ENCODE measurements around the gene MIEN1.
"Not testable (repeated sequence)": the region's sequence is repeated elsewhere in the genome, so short reads cannot be mapped to it uniquely, and the experiment has no call there.

MIEN1 gene

DNA sequence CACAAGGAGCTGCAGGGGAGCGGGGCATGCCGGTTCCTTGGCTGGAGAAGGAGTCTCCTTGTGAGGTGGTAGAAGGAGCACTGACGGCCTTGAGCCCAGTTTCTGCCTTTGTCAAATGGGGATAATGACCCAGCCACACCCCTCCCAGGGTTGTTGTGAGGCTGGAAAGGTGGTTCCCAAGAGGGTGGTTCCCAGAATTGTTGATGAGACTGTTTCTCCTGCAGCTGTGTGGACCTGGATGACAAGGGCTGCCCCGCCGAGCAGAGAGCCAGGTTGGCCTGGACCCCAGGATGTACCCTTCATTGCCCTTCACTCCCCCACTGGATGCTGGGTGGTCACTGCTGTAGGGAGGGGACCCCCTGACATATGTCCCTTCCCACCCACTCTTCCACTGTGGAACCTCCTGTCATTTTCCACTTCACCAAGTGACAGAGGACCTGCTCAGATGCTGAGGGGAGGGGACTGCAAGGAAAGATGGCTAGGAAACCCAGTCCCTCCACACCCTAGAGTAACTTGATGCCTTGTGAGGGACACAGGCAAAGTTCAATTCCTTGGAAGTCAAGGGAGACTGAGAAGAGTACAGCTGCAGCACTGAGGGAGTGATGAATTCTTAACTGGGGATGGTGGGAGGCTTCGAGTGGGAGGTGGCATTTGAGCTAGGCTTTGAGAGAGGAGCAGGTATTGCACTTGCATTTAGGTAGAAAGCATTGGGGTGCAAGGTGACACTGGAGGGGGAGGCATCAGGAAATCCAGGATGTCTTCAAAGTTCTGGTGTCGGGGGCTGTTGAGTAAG is 10.6 kb downstream of the MIEN1 start:
- DNase-seq (ENCODE audit: low read depth in 1 of 2, low spot score in 1 of 2), result no peak

DNA sequence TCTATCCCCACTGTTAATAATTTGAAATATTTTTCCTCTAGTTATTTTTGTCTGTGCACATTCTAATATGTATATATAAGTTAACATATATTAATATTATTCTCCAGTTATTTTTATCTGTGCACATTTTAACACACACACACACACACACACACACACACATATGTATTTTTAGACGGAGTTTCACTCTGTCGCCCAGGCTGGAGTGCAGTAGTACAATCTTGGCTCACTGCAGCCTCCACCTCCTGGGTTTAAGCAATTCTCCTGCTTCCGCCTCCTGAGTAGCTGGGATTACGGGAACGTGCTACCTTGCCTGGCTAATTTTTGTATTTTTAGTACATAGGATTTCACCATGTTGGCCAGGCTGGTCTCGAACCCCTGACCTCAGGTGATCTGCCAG is 12.7 kb downstream of the MIEN1 start:
- no peak for DNase-seq (ENCODE audit: low read depth in 1 of 2, low spot score in 1 of 2)

DNA sequence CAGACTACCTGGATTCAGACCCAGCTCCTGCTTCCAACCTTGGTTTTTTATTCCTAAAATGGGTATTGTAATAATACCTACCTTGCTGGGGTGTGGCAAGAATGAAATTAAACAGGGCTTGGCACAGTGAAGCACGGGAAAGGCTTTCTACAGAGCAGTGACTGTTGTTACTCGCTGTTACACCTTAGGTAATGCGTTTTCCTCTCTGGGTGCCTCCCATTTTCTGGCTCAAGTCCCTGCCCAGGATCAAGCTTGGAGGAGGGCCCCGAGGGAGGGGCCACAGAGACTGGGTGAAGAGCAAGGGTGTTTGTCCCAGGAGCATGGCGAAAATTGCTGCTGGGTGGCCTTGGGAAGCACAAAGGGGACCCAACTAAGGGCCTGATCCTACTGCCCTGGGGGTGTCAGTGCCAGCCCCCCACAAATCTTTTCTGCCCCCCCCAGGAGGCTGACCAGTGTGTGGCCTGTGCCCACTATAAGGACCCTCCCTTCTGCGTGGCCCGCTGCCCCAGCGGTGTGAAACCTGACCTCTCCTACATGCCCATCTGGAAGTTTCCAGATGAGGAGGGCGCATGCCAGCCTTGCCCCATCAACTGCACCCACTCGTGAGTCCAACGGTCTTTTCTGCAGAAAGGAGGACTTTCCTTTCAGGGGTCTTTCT is 13.3 kb downstream of the MIEN1 start:
- no peak for DNase-seq (ENCODE audit: low read depth in 1 of 2, low spot score in 1 of 2)

DNA sequence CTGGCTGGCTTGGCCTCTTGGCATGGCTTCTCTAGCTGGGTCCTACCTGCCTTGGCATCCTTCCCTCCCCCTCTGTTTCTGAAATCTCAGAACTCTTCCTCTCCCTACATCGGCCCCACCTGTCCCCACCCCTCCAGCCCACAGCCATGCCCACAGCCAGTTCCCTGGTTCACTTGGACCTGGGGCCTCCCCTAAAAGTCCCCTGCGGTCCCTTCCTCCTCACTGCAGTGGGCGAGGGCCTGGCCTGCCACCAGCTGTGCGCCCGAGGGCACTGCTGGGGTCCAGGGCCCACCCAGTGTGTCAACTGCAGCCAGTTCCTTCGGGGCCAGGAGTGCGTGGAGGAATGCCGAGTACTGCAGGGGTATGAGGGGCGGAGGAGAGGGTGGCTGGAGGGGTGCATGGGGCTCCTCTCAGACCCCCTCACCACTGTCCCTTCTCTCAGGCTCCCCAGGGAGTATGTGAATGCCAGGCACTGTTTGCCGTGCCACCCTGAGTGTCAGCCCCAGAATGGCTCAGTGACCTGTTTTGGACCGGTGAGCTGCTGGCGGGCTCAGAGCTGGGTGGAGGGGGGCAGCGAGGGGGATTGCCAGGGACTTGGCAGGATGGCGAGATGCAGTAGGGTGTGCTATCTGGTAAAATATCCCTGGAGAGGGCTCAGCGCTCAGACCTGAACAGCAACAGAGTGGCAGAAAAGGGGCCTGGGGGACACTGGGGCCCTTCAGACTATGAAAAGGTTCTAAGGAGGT is 14.1 kb downstream of the MIEN1 start:
- no peak for DNase-seq (ENCODE audit: low read depth in 1 of 2, low spot score in 1 of 2)

DNA sequence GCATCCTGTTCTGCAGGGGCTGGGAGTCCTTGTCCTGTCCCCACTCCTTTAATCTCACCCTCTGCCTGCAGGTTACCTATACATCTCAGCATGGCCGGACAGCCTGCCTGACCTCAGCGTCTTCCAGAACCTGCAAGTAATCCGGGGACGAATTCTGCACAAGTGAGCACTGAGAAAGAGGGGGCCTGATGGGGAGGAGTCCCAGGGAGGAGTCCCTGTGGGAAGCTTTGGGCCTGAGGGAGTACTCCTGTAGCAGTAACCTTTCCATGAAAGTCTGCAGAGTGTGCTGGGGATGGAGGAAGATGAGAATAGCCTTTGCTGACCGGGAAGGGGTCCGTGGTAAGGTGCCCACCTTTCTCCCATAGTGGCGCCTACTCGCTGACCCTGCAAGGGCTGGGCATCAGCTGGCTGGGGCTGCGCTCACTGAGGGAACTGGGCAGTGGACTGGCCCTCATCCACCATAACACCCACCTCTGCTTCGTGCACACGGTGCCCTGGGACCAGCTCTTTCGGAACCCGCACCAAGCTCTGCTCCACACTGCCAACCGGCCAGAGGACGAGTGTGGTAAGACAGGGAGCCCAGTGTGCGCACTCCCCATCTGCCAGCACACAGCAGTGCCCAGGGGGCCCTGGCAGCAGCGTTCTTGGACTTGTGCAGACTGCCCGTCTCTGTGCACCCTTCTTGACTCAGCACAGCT is 14.8 kb downstream of the MIEN1 start:
- no peak for DNase-seq (ENCODE audit: low read depth in 1 of 2, low spot score in 1 of 2)

DNA sequence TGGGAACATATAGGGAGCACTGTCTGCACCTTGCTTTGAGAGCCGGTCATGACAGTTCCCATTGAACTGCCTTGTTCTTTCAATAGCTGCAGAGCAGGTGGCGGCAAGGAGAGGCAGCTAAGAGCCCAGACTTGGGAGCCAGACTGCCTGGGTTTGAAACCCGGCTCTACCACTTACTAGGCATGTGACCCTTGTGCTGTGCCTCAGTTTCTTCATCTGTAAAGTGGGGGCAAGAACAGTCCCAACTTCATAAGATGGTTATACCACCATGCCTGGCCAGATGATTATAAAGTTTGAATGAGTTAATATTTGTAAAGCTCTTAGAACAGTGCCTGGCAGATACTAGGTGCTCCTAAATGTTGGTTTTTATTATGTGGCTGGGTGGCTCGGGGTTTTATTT is 16.1 kb downstream of the MIEN1 start:
- no peak for DNase-seq (ENCODE audit: low read depth in 1 of 2, low spot score in 1 of 2)

DNA sequence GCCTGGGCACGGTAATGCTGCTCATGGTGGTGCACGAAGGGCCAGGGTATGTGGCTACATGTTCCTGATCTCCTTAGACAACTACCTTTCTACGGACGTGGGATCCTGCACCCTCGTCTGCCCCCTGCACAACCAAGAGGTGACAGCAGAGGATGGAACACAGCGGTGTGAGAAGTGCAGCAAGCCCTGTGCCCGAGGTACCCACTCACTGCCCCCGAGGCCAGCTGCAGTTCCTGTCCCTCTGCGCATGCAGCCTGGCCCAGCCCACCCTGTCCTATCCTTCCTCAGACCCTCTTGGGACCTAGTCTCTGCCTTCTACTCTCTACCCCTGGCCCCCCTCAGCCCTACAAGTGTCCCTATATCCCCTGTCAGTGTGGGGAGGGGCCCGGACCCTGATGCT is 18.5 kb downstream of the MIEN1 start:
- no peak for DNase-seq (ENCODE audit: low read depth in 1 of 2, low spot score in 1 of 2)

DNA sequence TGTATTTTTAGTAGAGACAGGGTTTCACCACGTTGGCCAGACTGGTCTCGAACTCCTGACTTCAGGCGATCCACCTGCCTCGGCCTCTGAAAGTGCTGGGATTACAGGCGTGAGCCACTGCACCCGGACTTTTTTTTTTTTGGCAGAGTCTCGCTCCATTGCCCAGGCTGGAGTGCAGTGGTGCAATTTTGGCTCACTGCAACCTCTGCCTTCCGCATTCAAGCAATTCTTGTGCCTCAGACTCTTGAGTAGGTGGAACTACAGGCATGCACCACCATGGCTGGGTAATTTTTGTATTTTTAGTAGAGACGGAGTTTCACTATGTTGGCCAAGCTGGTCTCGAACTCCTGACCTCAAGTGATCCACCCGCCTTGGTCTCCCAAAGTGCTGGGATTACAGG is 19.3 kb downstream of the MIEN1 start:
- not testable (repeated sequence) for DNase-seq (ENCODE audit: low read depth in 1 of 2, low spot score in 1 of 2)

DNA sequence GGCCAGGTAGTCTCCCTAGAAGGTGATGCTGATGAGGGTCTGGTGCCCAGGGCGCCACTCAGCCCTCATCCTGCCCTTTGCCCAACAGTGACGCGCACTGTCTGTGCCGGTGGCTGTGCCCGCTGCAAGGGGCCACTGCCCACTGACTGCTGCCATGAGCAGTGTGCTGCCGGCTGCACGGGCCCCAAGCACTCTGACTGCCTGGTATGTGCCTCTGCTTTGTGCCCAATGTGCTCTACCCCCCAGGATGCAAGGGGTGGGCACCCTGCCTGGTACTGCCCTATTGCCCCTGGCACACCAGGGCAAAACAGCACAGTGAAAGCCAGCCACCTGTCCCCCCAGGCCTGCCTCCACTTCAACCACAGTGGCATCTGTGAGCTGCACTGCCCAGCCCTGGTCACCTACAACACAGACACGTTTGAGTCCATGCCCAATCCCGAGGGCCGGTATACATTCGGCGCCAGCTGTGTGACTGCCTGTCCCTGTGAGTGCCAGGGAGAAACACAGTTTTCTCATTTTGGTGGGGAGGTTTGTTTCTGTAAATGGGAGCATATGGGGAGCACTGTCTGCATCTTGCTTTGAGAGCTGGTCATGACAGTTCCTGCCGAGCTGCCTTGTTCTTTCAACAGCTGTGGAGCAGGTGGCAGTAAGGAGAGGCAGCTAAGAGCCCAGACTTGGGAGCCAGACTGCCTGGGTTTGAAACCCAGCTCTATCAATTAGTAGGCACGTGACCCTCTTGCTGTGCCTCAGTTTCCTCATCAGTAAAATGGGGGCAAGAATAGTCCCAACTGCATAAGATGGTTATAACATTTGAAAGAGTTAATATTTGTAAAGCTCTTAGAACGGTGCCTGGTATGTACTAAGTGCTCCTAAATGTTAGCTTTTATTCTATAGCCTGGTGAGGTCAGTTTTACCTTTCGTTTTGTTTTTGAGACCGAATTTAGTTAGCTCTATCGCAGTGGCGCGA is 20.1 kb downstream of the MIEN1 start:
- DNase-seq (ENCODE audit: low read depth in 1 of 2, low spot score in 1 of 2), result no peak

DNA sequence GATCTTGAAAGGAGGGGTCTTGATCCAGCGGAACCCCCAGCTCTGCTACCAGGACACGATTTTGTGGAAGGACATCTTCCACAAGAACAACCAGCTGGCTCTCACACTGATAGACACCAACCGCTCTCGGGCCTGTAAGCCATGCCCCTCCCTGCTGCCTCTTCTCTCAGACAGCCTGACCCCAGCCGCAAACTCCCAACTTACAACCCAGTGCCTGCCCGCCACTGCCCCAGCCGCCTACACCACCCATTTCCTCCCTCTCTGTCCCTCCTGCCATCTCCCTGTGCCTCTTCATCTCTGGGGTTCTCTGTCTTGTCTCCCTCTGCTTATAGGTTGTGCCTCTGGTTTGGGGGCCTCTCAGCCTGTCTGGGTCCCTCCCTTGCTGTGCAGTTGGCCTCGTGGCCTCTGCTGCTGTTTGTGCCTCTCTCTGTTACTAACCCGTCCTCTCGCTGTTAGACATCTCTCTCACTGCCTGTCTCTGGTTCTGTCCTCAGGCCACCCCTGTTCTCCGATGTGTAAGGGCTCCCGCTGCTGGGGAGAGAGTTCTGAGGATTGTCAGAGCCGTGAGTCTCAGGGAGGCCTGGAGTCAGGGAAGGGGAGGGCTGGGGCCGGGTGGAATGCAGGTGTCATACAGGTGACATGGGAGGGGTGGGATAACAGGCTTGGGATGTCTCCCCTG is 20.9 kb downstream of the MIEN1 start:
- no peak for DNase-seq (ENCODE audit: low read depth in 1 of 2, low spot score in 1 of 2)

DNA sequence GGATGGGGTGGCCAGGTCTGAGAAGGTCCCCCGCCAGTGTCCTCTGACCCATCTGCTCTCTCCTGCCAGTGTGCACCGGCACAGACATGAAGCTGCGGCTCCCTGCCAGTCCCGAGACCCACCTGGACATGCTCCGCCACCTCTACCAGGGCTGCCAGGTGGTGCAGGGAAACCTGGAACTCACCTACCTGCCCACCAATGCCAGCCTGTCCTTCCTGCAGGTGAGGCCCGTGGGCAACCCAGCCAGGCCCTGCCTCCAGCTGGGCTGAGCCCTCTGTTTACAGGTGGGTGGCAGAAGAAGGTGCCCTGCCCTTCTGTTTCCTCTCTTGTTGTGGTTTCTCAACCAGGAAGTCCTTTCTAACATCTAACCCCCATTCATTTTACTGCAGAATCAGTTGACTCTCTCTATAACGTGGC is 23.4 kb downstream of the MIEN1 start:
- no peak for DNase-seq (ENCODE audit: low read depth in 1 of 2, low spot score in 1 of 2)

DNA sequence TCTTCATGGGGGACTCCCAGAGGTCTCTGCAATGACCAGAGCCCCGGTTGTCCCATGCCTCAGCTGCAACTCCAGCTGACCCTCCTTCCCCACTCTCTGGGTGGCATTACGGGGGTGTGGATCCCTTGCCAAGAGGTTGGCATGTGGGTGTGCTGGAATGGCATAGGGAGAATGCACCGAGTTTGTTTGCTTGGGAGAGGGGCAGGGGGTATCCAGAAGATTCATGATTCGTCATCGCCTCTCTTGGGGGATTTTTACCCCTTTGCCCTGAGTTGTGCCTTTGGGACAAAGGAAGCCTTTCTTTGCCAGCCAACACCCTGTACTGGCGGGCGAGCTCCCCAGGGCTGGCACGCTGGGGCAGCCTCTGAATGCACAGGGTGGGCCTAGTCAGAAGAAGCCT is 23.9 kb downstream of the MIEN1 start:
- DNase-seq (ENCODE audit: low read depth in 1 of 2, low spot score in 1 of 2), result no peak

DNA sequence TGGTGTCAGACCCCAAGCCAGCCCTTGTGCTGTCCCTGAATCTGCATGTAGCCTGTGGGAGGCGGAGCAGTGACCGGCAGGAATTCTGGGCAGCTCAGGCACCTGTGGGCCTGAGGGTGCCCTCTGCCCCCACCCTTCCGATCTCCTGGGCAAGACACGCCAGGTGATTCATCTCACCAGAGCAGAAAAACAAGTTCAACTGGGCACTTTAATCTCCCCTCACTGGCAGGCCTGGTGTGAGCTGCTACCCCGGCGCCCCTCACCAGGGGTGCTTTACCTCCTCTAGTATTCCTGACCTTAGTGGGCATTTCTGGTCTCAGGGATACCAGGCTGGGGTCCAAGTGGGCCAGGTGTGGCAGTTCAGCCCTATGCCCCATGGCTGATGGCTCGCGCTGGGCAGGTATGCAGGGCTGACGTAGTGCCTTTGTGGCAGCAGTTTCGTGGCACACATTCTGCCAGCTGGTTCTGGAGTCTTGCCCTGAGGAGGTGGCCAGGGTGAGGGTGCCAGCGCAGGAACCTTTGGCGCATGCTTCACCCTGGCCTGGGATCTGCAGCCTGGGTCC is 24.5 kb downstream of the MIEN1 start:
- no peak for DNase-seq (ENCODE audit: low read depth in 1 of 2, low spot score in 1 of 2)

DNA sequence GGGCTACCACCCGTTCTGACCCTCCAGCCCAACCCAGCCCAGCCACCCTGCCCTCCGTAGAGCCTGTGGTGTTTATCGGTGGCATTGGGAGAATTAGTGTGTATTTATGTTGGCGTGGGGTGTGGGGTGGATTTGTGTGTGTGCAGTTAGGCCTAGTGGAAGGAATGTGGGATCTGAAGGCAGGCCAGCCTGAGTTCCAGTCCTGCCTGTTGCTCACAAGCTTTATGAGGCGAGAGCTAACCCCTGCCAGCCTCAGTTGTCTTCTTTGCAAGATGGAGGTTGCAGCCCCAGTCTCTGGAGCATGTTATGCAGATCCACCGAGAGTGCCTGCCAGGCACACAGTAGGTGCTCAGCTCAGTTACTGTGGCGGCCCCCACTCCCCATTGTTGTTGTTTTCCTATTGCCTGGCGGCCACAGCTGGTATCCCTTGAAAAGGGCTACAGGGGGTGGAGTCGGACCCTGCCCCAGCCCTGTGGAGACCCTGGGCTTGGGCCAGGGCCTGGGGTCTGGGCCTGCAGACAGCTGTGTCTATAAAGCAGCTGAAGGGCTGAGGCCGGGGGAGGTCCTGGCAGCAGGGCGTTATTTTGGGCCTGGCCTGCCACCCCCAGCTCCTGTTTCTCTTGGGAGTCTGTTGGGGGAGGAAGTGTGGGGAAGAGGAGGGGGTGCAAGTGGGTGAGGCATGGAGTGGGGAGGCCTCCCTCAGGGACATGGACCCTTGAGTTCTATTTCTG is 25.3 kb downstream of the MIEN1 start:
- no peak for DNase-seq (ENCODE audit: low read depth in 1 of 2, low spot score in 1 of 2)

DNA sequence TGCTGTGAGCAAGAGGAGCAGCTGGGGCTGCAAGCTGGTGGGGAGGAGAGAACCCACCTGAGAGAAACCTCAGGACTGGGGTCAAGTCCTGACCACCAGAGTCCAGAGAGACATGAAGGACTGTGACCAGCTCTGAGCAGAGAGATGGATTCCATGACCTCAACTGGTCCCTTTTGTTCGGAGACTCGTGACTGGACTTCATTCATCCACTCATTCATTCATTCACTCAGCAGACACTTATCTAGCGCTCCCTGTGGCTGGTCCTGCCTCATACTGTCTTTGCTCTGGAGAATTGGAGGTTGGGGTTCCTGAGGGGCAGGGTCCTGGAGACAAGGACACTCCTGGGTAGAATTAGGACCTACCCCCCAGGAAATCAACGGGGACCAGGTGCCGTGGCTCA is 26.4 kb downstream of the MIEN1 start:
- DNase-seq (ENCODE audit: low read depth in 1 of 2, low spot score in 1 of 2), result no peak

DNA sequence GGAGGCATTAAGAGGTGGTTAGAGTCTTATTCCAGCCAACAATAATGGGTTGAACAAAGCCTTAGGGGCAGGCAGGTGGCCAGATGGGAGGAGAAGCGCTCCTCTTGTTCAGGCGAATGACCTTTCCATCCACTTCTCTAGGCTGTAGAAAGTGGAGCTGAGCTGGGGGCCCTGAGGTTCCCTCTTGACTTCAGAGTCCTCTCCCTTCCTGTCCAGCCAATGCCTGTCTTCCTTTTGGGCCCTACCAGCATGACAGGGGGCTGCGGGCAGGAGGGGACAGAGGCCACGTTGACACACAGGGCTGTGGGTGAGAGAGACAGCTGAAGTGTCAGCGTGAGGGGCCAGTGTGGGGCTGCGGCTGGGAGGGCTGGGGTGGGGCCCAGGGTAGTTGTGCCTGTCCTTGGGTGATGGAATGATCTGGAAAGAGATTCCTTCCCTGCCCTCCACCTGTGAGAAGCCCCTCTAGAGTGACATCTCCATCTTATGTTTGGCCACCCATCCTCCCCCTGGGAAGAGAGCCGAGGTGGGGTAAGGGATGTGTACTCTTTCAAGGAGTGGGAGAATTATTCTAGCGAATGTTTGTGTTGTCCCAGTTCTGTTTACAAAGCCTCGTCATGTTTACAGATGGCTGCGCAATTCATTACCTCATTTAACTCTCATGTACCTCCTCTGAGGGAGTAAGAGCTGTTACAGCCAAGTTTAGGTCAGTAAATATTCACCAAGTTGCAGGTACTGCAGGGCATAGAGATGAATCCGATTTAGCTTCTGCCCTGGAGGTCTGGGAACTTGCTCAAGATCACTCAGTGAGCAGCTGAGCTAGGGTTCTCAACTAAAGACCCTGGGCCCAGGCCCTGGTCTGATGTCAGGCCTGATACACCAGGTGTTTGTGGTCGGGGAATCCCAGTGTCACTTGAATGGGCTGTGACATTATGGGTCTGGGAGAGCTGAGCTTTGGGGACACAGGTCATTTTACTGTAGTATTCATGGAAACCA is 27.1 kb downstream of the MIEN1 start:
- no peak for DNase-seq (ENCODE audit: low read depth in 1 of 2, low spot score in 1 of 2)

DNA sequence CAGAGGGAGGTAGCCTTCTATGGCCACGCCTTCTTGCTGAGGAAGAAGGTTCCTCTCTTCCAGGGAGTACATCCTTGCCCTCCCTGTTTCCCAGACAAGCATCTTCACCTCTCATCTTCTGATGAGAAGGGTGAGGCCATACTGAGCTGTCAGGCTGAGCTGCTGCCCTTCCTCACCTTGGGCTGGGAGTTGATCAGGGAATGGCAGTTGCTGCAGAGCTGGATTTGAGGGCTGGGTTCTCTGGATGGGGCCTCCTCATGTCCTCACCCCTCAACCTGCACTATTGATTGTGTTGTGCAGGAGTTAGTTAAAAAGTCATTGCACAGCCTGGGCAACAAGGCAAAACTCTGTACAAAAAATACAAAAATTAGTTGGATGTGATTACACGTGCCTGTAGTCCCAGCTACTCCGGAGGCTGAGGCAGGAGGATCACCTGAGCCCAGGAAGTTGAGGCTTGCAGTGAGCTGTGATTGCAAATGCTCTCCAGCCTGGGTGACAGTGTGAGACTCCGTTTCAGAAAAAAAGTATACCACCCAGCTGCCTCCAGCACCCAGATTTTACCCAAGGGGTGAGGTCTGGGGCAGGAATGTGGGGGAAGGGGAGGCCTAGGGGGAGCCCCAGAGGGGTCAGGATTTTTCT is 28.4 kb downstream of the MIEN1 start:
- DNase-seq (ENCODE audit: low read depth in 1 of 2, low spot score in 1 of 2), result no peak
